Right lobe of liver (tissue), 4 donors: ENCODE data around the gene CDH8.

Experiments
- POLR2A ChIP-seq: fragments of 450-650 bp; IDR thresholded peaks from one replicate; pipeline ENCODE4 v1.6.1; 2017; ENCODE audit warnings: antibody characterized with exemption, mild to moderate bottlenecking
- TF ChIP-seq, protein P1 (sequence below), 4 donors: fragments of 200-600 bp in 3 of 4; fragments of 450-650 bp in 1 of 4; IDR thresholded peaks; one replicate each; pipeline versions ENCODE4 v1.5.1 to v1.8.0; 2016 to 2022; ENCODE audit warnings: antibody characterized with exemption in 4 of 4, mild to moderate bottlenecking in 2 of 4
- donor health status: DM: no; HTN: no; CAD: no.
- donor health status: DM: no; HTN: no; CAD: no.
- donor health status: DM: no; HTN: yes; CAD: no.

DNA sequence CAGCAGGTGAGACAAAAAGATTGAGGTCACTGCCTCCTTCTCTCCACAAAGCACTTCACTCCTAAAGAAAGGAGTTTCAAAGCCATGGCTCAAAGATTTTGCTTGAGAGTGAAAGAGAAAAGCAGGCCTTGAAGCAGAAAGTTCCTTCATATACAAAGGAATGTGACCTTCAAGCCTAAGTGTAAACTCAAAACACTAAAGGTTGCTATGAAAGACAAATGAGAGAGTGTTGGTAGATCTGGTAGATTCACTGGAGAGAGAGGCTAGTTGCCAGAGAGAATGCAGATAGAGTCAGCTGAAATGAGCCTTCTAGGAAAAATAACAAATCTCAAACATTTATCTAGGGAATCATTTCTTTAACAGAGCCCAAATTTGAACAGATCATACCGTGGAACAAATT is 305.2 kb downstream of the CDH8 start:
- TF ChIP-seq, protein P1, sequence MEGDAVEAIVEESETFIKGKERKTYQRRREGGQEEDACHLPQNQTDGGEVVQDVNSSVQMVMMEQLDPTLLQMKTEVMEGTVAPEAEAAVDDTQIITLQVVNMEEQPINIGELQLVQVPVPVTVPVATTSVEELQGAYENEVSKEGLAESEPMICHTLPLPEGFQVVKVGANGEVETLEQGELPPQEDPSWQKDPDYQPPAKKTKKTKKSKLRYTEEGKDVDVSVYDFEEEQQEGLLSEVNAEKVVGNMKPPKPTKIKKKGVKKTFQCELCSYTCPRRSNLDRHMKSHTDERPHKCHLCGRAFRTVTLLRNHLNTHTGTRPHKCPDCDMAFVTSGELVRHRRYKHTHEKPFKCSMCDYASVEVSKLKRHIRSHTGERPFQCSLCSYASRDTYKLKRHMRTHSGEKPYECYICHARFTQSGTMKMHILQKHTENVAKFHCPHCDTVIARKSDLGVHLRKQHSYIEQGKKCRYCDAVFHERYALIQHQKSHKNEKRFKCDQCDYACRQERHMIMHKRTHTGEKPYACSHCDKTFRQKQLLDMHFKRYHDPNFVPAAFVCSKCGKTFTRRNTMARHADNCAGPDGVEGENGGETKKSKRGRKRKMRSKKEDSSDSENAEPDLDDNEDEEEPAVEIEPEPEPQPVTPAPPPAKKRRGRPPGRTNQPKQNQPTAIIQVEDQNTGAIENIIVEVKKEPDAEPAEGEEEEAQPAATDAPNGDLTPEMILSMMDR (IDR thresholded peaks at IDR 0.05): no peak
- no peak for TF ChIP-seq POLR2A
